Stimulated activated CD4-positive, alpha-beta T cell treated with anti-CD3 and anti-CD28 coated beads, Interleukin-4, amount 100 ng/mL, for 24 hours (primary cell): Measurements from ENCODE around the gene SLC17A6.

Experiments used
- DNase-seq: peaks from one replicate; pipeline ENCODE4 v3.0.0-alpha.2; 2020

The SLC17A6 gene

GRCh38 chr11:22390283-22390655, 52.1 kb downstream of the SLC17A6 start:
- DNase-seq, result no peak

GRCh38 chr11:22392561-22392960, 54.4 kb downstream of the SLC17A6 start:
- DNase-seq, result no peak

- no peak for DNase-seq
Measured at GRCh38 chr11:22405377-22405776, 67.2 kb downstream of the SLC17A6 start.

GRCh38 chr11:22407267-22407666, 69.1 kb downstream of the SLC17A6 start:
- no peak for DNase-seq

GRCh38 chr11:22407921-22408320, 69.7 kb downstream of the SLC17A6 start:
- no peak for DNase-seq

- no peak for DNase-seq
Measured at GRCh38 chr11:22415476-22415875, 77.3 kb downstream of the SLC17A6 start.

GRCh38 chr11:22416462-22416861, 78.3 kb downstream of the SLC17A6 start:
- DNase-seq, result no peak

GRCh38 chr11:22426915-22427314, 88.7 kb downstream of the SLC17A6 start:
- DNase-seq, result no peak
